IMR-90 (cell line): ENCODE measurements around the gene ERBB4.

Experiments used
- MAZ ChIP-seq: IDR thresholded peaks from 2 replicates; pipeline ENCODE4 v1.6.1; 2012; ENCODE audit warnings: low read depth, mild to moderate bottlenecking, low read length, improper control_type of control experiment, moderate library complexity, borderline replicate concordance
- POLR2A ChIP-seq: IDR thresholded peaks from 2 replicates; pipeline ENCODE4 v1.6.1; 2012; ENCODE audit warnings: mild to moderate bottlenecking, low read depth, low read length
- RAD21 ChIP-seq: IDR thresholded peaks from 2 replicates; pipeline ENCODE4 v1.6.1; 2012; ENCODE audit warnings: low read length, improper control_type of control experiment
- RCOR1 ChIP-seq: IDR thresholded peaks from 2 replicates; pipeline ENCODE4 v1.6.1; 2012; ENCODE audit warnings: mild to moderate bottlenecking, low read length, improper control_type of control experiment; ENCODE audit not compliant: insufficient replicate concordance
- TF ChIP-seq, protein P1 (sequence below): conservative IDR thresholded peaks from 2 replicates; pipeline ENCODE4 v1.5.1; 2012; ENCODE audit warnings: mild to moderate bottlenecking, low read depth, low read length, improper control_type of control experiment
- TF ChIP-seq, protein P2 (sequence below): fragments of 150-350 bp; IDR thresholded peaks from 2 replicates; pipeline ENCODE4 v1.6.1; 2017; ENCODE audit warnings: mild to moderate bottlenecking, antibody characterized with exemption, low read length, low read depth

- TF ChIP-seq, protein P1, sequence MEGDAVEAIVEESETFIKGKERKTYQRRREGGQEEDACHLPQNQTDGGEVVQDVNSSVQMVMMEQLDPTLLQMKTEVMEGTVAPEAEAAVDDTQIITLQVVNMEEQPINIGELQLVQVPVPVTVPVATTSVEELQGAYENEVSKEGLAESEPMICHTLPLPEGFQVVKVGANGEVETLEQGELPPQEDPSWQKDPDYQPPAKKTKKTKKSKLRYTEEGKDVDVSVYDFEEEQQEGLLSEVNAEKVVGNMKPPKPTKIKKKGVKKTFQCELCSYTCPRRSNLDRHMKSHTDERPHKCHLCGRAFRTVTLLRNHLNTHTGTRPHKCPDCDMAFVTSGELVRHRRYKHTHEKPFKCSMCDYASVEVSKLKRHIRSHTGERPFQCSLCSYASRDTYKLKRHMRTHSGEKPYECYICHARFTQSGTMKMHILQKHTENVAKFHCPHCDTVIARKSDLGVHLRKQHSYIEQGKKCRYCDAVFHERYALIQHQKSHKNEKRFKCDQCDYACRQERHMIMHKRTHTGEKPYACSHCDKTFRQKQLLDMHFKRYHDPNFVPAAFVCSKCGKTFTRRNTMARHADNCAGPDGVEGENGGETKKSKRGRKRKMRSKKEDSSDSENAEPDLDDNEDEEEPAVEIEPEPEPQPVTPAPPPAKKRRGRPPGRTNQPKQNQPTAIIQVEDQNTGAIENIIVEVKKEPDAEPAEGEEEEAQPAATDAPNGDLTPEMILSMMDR = no peak
- TF ChIP-seq RAD21 (no peak), POLR2A (no peak), RCOR1 (no peak), MAZ (no peak)
- TF ChIP-seq, protein P2, sequence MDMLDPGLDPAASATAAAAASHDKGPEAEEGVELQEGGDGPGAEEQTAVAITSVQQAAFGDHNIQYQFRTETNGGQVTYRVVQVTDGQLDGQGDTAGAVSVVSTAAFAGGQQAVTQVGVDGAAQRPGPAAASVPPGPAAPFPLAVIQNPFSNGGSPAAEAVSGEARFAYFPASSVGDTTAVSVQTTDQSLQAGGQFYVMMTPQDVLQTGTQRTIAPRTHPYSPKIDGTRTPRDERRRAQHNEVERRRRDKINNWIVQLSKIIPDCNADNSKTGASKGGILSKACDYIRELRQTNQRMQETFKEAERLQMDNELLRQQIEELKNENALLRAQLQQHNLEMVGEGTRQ = no peak
These were observed 420.7 kb downstream of the ERBB4 start for GRCh38 chr2:212117926-212118325.
